ENCODE data around the gene LITAF.
A peak's percentile ranks its signal among the peaks of the same experiment; 100 is the strongest.

The LITAF gene

DNA sequence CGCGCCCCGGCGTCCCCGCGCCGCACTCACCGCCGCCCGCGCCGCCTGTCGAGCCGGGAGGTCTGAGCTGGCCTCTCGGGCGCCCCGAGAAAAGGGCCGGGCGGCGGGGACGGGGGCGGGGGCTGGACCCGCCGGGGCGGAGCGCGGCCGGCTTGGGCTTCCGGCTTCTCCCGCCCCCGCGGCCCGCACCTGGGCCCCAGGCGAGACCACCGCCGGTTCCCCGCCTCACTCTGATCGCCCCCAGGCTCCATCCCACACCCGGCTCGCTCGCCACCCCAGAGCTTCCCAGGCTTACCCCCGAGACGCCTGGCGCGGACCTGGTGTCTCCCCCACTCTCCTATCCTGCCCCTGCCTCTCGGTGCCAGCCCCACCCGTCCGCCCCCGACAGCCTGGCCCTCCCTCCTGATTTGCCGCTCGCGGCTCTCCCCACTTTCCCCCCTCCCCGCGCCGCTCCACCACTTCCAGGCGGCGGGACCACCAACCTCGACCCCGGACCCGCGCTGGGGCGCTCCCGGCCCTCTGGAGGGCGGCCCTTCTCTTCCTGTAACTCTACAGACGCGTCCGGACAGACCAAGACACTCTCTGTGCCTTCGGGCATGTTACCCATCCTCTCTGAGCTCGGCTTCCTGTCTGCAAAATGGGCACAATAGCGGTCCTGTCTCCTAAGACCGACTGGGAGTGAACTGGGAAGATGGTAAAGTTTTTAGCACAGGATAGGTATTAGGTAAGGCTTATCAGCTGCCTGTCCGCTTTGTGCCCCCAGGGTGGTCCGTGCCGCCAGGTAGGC, at the start of gene LITAF:
TSS of gene LITAF (minus strand) at position 64 of the 787 bp plus-strand sequence. CDS start 30,189 bp downstream, outside the sequence.
- peak; percentile 46 to 51 for DNase-seq (ENCODE audit: extremely low read depth in 1 of 2, low read depth in 1 of 2)

DNA sequence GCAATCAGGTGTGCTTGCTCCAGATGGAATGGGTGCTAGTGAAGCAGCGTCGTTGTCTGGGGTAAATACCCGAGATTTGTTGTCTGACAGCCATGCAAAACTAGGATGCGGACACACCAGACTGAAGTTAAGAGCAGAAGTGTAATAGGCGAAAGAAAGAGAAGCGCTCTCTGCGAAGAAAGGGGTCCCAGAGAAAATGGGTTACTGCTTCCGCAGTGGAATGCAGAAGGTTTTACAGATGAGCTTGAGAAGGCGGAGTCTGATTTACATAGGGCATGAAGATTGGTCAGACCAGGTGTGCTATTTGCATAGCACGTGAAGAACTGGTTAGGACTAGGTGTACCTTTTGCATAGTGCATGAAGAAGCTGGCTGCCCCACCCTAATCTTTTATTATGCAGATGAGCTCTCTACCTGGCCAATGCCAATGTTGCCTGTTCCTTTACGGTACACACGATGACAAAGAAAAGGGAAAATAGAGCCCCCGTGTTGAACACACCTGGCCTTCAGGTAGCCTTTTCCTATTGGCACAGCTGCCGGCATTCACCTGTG, 49.5 kb upstream of the LITAF start:
- DNase-seq (ENCODE audit: extremely low read depth in 1 of 2, low read depth in 1 of 2): no peak

DNA sequence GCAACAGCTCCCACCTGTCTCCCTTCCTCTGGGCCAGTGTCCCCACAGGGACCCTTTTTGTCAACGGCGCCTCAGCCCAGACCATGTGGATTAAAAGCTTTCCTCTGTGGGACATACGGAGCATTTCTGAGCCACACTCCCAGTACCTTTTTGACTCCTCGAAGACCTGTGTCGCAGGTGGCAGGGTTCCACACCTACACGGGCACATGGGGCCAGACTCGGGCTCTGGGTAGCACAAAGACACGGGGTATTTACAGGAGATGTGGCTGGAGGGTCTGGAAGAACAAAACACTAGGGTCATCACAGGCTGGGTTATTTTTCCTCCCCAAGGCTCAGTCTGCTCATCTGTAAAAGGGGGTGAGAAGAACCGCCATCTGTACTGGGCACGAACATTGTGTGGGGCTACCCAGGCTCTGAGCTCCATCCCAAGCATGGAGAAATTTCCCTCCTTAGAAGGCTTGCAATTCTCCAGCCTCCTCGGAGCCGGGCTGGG, 49.0 kb upstream of the LITAF start:
- no peak for DNase-seq (ENCODE audit: extremely low read depth in 1 of 2, low read depth in 1 of 2)

DNA sequence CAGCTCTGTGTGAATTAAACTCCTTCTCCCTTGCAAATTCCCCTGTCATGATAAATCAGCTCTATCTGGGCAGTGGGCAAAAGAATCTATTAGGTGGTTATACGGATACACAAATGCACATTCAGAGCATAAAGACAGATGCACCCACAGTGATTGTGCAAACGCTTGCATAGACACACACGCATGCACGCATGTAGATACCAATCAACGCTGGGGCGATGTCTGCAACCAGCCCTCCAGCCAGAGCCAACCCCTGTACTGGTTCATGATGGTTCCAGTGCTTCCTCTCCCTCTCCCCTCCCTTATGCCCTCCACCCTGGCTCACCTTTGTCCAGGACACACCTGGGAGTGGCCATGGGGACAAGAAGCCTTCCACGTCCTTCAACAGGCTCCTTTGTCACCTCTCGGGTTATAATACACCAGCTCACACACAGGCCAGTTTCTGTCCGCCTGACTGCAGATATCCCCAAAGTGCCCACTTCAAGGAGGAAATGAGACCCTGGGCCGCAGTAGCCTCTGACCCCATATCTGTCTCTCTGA, 48.5 kb upstream of the LITAF start:
- no peak for DNase-seq (ENCODE audit: extremely low read depth in 1 of 2, low read depth in 1 of 2)

DNA sequence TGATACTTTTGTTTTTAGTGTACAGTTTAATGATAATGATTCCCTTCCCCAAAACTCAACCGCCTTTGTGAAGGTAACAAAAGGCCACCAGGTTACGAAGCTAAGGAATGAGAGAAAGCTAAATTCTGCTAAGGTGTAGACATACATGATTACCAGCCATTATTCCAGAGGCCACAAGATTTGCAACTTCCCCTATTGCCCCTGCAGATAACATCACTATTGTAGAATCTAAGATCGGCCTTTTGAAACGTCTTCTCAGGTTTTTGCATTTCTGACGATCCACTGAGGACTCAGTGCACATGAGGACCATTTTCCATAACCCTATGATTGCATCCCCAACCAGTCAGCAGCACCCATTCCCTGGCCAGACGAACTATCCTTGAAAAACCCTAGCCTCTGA, 47.6 kb upstream of the LITAF start:
- DNase-seq (ENCODE audit: extremely low read depth in 1 of 2, low read depth in 1 of 2): no peak

DNA sequence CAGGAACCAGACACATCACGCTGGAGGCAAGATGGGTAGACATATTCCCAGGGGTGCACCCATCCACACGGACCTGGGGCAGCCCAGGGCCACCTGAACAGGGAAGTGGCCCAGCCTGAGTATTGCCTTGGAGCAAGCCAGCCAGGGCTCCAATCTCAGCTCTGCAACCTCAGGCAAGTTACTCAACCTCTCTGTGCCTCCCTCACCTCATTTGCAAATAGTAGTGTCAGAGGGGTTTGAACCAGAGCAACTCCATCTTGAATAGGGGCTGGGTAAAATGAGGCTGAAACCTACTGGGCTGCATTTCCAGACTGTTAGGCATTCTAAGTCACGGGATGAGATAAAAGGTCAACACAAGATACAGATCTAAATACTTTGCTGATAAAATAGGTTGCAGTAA, 46.4 kb upstream of the LITAF start:
- no peak for DNase-seq (ENCODE audit: extremely low read depth in 1 of 2, low read depth in 1 of 2)

DNA sequence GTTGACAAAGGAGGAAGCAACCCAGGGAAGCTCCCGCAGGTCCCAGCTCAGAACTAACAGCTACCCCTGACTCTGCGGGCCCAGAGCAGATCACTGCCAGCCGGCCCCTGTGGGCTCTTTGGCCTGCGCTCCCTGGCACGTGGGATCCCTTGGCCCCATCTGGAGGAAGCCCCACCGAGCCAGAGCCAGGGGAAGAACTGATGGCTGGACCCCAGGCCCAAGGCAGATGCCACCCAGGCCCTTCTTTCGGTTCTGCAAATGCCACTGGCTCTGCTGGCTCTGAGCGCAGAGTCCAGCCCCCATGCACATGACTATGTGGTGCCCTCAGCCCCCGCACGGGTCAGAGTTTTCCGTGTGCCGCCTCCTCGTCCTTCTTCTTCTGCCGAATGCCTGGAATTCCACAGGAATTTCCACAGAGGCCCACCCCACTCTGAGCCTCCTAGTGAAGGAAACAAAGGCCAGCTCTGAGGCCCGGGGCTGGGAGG, 45.8 kb upstream of the LITAF start:
- DNase-seq (ENCODE audit: extremely low read depth in 1 of 2, low read depth in 1 of 2): no peak

DNA sequence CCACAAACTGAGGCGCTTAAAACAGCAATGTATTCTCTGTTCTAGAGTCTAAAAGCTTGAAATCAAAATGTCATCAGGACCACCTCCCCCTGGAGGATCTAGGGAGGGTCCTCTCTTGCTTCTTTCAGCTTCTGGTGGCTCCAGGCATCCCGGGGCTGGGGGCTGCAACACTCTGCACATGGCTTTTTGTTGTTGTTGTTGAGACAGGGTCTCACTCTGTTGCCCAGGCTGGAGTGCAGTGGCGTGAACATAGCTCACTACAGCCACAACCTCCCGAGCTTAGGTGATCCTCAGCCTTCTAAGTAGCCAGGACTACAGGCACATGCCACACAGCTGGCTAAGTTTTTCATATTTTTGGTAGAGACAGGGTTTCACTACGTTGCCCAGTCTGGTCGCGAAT, 44.5 kb upstream of the LITAF start:
- DNase-seq (ENCODE audit: extremely low read depth in 1 of 2, low read depth in 1 of 2): no peak

DNA sequence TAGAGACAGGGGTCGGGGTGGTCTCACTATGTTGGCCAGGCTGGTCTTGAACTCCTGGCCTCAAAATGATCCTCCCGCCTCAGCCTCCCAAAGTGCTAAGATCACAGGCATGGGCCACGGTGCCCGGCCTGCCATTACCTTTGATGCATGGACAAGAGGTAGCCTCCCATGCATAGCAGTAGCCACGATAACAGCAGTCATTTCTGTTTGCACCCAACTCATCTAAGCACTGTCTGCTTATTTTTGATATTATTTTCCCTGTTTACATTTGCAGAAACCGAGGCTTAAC, 44.0 kb upstream of the LITAF start:
- DNase-seq (ENCODE audit: extremely low read depth in 1 of 2, low read depth in 1 of 2): no peak

DNA sequence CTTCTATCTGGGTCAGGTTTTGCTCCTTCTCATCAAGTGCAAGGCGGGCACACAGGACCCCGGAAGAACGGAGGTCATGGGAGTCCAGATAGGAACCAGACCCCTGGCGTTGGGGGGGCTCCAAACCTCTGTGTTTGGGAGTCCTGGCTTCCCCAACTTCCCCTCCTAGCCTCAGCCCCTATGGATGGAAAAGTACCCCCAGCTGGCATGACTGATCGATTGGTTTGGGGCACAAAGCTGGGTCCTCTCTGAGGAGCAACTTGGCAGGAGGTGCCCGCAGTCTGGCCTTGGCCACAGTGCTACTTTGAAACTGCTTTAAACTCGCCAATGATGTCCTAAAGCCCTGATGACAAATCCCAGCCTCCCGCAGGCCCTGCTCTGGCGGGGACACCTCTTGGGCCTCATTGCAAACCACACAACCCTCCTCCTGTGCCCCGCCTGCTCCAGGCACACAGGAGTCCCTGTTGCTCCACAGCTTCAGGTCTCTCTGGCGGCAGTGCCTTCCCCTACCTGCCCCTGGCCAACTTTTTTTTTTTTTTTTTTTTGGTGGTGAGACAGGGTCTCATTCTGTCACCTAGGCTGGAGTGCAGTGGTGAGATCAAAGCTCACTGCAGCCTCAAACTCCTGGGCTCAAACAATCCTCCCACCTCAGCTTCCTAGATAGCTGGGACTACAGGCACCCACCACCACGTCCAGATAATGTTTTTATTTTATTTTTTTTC, 43.5 kb upstream of the LITAF start:
- DNase-seq (ENCODE audit: extremely low read depth in 1 of 2, low read depth in 1 of 2): no peak

DNA sequence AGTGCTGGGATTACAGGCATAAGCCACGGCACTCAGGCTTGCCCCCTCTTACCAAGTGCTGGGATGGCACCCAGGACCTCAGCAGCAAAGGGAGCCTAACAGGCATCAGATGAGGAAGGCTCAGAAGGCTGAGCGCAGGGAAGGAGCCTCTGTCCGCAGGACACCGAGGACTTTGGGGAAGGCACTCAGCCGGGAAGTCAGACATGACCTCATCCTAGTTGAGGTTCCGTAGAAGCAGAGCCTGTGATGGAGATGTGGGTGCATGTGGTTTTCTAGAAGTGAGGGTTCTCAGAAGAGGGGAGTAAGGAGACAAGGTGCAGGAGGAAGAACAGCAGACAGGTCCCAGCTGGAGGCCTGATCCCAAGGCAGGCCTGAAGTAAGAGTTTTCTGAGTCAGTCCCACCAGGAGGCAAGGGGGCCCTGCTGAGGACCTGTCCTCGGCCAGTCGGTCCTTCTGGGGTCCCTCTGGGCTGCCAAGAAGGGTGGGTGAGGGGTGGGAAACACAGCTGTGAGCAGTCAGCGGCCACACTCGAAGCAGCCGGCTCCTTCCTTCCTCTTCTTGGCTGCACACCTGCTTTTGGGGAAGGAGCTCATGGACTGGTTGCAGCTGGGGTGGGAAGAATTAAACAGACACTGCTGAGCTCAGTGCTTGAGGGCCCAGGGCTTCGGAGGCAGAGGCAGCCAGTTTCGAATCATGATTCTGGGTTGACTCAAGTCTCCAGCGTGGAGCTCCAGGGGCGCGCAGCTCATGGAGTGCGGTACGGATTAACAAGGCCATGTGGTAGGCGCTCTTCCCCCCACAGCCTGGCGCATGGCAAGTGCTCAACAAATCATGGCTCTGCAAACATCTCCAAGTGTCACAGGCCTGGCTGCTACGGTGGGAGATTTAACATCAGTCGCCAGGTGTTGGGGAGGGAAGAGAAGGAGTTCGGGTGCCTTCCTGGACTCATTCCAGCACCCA, 42.6 kb upstream of the LITAF start:
- no peak for DNase-seq (ENCODE audit: extremely low read depth in 1 of 2, low read depth in 1 of 2)

DNA sequence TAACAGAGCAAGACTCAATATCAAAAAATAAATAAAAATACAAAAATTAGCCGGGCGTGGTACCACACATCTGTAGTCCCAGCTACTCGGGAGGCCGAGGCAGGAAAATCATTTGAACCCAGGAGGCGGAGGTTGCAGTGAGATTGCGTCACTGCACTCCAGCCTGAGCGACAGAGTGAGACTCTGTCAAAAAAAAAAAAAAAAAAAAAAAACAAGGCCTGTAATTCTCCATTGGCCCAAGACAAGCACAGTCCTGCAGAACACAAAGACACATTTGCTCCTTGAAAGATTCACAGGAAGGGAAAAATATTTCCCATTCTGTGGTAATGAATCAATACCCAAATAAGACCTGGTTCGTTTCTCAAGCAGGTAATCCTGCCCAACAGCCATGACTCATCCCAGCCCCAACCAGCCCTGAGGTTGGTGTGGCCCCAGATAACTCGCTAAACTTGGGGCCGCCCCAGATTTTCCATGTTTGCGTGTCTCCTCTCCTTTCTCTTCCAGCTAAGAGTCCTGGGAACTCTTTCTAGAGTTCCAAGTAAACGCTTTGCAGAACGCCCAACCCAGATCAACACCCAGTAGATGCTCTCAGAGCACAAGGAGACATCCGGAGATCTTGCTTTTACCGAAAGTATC, 41.2 kb upstream of the LITAF start:
- DNase-seq (ENCODE audit: extremely low read depth in 1 of 2, low read depth in 1 of 2): no peak

DNA sequence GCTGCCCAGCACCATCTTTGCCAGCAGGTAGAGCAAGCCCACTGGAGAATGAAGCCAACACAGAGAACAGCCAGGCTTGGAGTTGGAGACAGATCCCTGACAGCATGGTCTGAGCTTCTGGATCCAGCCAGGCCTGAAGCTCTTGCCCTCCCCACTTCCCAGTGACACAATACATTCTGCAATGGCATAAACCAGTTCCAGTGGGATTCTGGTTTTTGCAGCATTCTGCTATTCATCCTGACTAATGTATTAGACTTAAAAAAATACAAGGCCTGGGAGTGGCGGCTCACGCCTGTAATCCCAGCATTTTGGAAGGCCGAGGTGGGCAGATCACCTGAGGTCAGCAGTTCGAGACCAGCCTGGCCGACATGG, 40.6 kb upstream of the LITAF start:
- no peak for DNase-seq (ENCODE audit: extremely low read depth in 1 of 2, low read depth in 1 of 2)

DNA sequence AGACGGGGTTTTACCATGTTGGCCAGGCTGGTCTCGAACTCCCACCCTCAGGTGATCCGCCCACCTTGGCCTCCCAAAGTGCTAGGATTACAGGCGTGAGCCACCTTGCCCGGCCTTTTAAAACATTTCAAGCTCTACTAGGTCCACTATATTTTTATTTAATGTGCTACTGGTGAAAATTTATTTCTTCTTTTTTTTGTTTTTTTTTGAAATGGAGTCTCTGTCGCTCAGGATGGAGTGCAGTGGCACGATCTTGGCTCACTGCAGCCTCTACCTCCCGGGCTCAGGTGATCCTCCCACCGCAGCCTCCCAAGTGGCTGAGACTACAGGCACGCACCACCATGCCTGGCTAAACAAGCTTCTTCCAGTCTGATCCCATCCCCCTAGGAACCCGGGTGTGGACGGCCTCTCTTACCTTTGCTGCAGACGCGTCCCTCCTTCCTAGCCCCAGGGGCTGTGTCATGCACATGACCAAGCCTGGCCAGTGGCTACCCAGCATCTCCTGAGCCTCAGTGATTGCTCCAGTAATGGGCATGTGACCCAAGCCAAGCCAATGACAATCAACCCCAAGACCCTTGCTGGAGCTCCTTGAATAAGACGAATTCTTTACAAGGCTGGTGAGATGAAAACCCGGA, 40.1 kb upstream of the LITAF start:
- DNase-seq (ENCODE audit: extremely low read depth in 1 of 2, low read depth in 1 of 2): no peak

DNA sequence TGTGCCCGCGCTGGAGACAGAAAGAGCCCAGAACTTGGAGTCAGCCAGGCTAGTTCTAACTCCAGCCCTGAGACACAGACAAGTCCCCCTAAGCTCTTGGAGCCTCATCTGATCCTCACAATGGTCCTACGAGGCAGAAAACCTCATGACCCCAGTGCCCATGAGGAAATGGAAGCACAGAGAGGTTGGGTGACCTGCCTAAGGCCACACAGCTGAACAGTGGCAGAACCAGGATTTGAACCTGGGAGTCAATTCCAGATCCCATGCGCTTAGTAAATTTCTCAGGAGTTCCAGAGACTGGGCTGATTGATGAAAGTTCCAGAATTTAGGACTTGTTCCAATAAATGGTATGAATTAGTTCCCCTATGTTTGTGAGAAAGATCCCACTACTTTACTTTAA, 39.0 kb upstream of the LITAF start:
- DNase-seq (ENCODE audit: extremely low read depth in 1 of 2, low read depth in 1 of 2): no peak

DNA sequence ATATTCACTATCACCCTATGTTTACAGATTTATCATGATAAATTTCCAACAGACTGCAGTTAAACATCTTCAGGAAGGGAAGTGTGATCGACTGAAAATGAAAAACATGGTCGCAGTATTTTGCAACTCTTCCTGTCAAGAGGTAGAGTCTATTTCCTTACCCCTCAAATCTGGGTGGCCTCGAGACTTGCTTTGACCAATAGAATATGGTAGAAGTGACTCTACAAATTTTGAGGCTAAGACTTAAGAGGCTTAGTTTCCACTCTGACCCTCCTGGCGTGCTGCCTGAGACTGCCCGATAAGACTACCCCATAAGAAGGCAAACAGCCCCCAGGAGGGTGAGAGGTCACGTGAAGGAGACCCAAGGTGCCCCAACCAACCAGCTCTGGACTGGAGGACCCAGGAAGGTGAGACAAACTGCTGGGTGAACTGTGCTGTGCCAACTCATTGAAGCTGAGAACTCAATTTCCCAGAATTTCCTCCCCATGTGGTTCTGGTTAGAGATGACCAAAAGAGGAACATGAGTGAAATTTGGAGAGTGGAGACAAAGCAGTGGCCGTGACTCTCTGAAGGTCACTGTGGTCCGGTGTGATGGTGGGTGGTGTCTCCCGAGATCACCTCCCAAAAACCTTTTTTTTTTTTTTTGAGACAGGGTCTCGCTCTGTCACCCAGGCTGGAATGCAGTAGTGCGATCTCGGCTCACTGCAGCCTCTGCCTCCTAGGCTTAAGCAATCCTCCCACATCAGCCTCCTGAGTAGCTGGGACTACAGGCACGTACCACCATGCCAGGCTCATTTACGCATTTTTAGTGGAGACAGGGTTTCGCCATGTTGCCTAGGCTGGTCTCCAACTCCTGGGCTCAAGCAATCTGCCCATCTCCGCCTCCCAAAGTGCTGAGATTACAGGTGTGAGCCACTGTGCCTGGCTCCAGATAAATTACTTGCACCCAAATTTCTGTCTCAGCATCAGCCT, 38.2 kb upstream of the LITAF start:
- DNase-seq (ENCODE audit: extremely low read depth in 1 of 2, low read depth in 1 of 2): no peak

DNA sequence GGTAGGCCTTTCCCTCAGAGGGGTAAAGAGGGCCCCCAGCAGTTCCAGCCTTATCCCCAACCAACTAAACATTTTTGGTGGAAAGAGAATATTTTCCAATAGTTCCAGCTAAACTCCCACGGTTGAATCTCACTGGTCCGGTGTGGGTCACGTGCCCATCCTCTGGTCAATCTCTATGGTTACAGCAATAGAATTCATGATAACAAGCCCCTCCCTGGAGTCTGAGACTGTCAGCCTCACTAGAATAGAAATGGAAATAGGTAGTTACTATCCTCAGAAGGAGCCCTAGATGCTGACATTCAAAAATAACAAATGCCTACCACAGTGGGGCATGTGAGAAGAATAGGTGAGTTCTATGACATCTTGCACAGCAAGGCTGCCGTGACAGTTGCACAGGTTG, 37.5 kb upstream of the LITAF start:
- no peak for DNase-seq (ENCODE audit: extremely low read depth in 1 of 2, low read depth in 1 of 2)

DNA sequence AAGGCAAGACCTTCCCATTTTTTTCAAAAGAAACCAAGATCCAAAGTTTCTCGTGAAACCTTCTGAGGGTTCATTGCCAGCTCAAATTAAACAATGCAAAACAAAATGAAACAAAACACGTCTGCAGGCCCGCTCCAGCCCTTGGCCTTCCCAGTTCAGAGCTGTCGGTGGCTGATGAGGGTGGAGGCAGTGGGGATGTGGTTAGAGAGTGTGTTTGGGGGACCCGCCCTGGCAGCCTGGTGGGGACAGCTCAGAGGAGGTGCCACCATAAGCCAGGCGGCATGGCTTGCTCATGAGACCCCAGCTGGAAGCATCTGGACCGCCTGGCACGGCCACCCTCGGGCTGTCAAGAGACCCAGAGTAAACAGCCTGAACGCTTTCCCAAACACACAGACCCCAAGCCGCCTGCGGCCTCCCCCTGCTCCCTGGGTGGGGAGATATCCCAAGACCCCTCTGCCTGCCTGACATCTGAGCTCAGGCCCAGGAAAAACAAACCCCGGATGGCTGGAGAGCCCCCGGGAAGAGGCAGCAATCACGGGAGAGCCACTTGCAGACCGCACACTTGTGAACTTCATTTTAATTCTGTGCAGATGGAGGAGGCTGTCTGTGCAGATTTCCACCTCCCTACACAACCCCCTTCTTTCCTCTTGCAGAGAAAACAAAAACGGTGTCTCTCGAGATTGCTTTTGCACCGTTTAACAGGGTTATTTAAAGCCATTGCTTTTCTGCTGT, 35.4 kb upstream of the LITAF start:
- DNase-seq (ENCODE audit: extremely low read depth in 1 of 2, low read depth in 1 of 2): peak in 1 of 2 donors; percentile 14

All from stimulated activated CD8-positive, alpha-beta memory T cell treated with anti-CD3 and anti-CD28 coated beads, Interleukin-7, amount 100 ng/mL, for 48 hours (primary cell).